ENCODE data around the gene ZNF19. TPM values are rescaled to one million over a fixed set of nuclear protein-coding genes. Genes with fewer than 3 reads are reported as not detected.
A peak's percentile ranks its signal among the peaks of the same experiment; 100 is the strongest.

Gene ZNF19
- total and polyA plus RNA-seq, 4 donors = 0.73 to 2.7 (median 1.9) TPM

- Histone ChIP-seq H3K27ac (ENCODE audit: low read depth in 1 of 2, low read length in 2 of 2) (no peak within 1 kb of the TSS), H3K9me3 (ENCODE audit: control insufficient read depth in 4 of 4, low read length in 3 of 4) (no peaks in the 10 kb centered on the region), H3K27me3 (ENCODE audit: control insufficient read depth in 4 of 4, insufficient read depth in 4 of 4, low read length in 3 of 4) (peaks cover 0 to 2% (median 0%) of the 10 kb centered on the region in 4 donors), H3K4me1 (ENCODE audit: control insufficient read depth in 4 of 4, insufficient read depth in 4 of 4, low read length in 3 of 4) (no peaks in the 10 kb centered on the region), H3K36me3 (ENCODE audit: control insufficient read depth in 4 of 4, insufficient read depth in 3 of 4, low read depth in 1 of 4, low read length in 3 of 4) (no peaks in the 10 kb centered on the region), H3K4me3 (ENCODE audit: low read depth in 1 of 3, low read length in 3 of 3) (no peak within 1 kb of the TSS), H3K9ac (ENCODE audit: low read depth in 1 of 2, low read length in 2 of 2) (peak within 1 kb of the TSS in 1 of 2 donors; percentile 31)
- no peak for TF ChIP-seq HNF4A (conservative IDR thresholded peaks at IDR 0.05)
- no peak for TF ChIP-seq TAF1 (conservative IDR thresholded peaks at IDR 0.05)
- TF ChIP-seq CTCF (IDR thresholded peaks at IDR 0.05; ENCODE audit: low read depth, low read length, missing input control) = no peak
- TF ChIP-seq REST (IDR thresholded peaks at IDR 0.05) = no peak
- no peak for DNase-seq (ENCODE audit: low spot score)
- WGBS = 47% methylated on average over 9 of the region's 9 CpGs
These were observed 37.0 kb upstream of the ZNF19 start, which contains the start of gene CHST4 for GRCh38 chr16:71526111-71526631. TSS of gene CHST4 (plus strand) at chr16:71526426. CDS start at chr16:71536678, 10,252 bp downstream.

DNA sequence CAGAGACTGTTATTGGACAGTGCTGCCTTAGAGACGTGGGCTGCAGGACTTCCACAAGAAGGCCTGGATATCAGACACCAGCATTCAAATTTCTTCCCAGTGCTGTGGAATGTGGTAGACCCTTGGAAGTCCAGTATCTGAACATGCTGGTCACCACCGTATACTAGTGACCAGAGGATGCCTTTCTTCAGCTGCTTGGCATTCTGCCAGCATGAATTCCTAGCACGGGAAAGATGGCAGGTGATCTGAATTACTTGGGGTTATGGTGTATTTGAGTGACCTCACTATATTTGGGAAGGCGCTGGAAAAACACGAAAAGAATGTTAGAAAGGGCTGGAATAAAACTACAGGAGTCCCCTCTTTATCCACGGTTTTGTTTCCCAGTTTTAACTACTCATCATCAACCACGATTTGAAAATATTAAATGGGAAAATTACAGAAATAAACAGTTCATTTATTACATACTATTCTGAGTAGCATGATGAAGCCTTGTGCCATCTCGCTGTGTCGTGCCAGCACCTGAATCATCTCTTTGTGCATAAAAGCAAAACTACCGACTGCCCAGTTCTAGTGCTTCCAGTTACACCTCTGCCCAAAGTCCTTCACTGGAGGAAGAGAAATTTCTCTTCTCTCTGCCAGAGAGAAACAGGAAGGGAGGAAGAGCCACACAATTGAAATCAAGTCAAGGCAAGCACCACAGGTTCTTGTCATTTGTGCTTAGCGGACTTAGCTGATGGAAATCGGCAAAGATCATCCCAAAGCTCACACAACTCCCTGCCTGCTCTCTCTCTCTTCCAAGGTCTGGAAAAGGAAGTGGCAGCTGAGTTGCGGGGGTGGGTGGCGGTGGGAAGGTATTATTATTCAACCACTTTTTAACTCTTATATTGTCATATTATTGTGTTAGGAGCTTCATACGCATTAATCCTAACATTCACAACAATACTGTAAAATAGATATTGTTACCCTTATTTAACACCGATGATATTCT lies 35.7 kb upstream of the ZNF19 start:
- Histone ChIP-seq H3K9me3 (ENCODE audit: control insufficient read depth in 4 of 4, low read length in 3 of 4) (no peaks in the 10 kb centered on the region), H3K36me3 (ENCODE audit: control insufficient read depth in 4 of 4, insufficient read depth in 3 of 4, low read depth in 1 of 4, low read length in 3 of 4) (no peaks in the 10 kb centered on the region), H3K27ac (ENCODE audit: low read depth in 1 of 2, low read length in 2 of 2) (no peak overlapping the region), H3K4me3 (ENCODE audit: low read depth in 1 of 3, low read length in 3 of 3) (no peak overlapping the region), H3K27me3 (ENCODE audit: control insufficient read depth in 4 of 4, insufficient read depth in 4 of 4, low read length in 3 of 4) (peaks cover 0 to 2% (median 0%) of the 10 kb centered on the region in 4 donors), H3K4me1 (ENCODE audit: control insufficient read depth in 4 of 4, insufficient read depth in 4 of 4, low read length in 3 of 4) (no peaks in the 10 kb centered on the region), H3K9ac (ENCODE audit: low read depth in 1 of 2, low read length in 2 of 2) (no peak overlapping the region)
- 72% methylated on average over 16 of the region's 16 CpGs for WGBS
- DNase-seq (ENCODE audit: low spot score) = no peak
- TF ChIP-seq HNF4G (IDR thresholded peaks at IDR 0.05) (no peak), FOXA2 (IDR thresholded peaks at IDR 0.05) (no peak), ATF3 (IDR thresholded peaks at IDR 0.05) (no peak), CTCF (IDR thresholded peaks at IDR 0.05; ENCODE audit: low read depth, low read length, missing input control) (no peak), YY1 (IDR thresholded peaks at IDR 0.05) (no peak), JUND (IDR thresholded peaks at IDR 0.05) (no peak), RXRA (IDR thresholded peaks at IDR 0.05) (no peak), SP1 (IDR thresholded peaks at IDR 0.05) (no peak)

Measured in liver (tissue), 9 donors.